Right atrium auricular region (tissue), 2 donors: ENCODE data around the gene SEPTIN5. TPM values are rescaled to one million over a fixed set of nuclear protein-coding genes. Genes with fewer than 3 reads are reported as not detected.

Experiments used
- DNase-seq: peaks from one replicate; pipeline ENCODE4 v3.0.0-alpha.2; 2019; ENCODE audit warnings: low spot score
- H3K27ac ChIP-seq, 2 donors: fragments of 200-600 bp; sonication (generic); 1 replicate in 1 of 2; 2 replicates in 1 of 2; pipeline ENCODE4 v1.5.1; 2016 to 2019
- H3K27me3 ChIP-seq, 2 donors: fragments of 200-600 bp; sonication (generic); one replicate each; pipeline versions ENCODE4 v1.5.1 to v1.6.0; 2017 to 2019
- H3K36me3 ChIP-seq: fragments of 200-600 bp; sonication (generic); one replicate; pipeline ENCODE4 v1.5.1; 2016
- H3K4me1 ChIP-seq, 2 donors: fragments of 200-600 bp; sonication (generic); one replicate each; pipeline versions ENCODE4 v1.5.1 to v1.6.0; 2017 to 2019
- H3K4me3 ChIP-seq, 2 donors: fragments of 200-600 bp; sonication (generic); 1 replicate in 1 of 2; 2 replicates in 1 of 2; pipeline ENCODE4 v1.5.1; 2017 to 2019; ENCODE audit warnings: mild to moderate bottlenecking in 1 of 2, moderate library complexity in 1 of 2
- H3K9me3 ChIP-seq, 2 donors: fragments of 200-600 bp; sonication (generic); one replicate each; pipeline ENCODE4 v1.5.1; 2019
- total RNA-seq, 2 donors: library from RNA; depleted of rRNA; stranded (reverse); fragments of >200 nt; gene quantifications; one replicate each; pipeline ENCODE4 v1.1.0, GENCODE V29; 2016
- TF ChIP-seq, protein P1 (sequence below), 2 donors: fragments of 200-600 bp; sonication (generic); IDR thresholded peaks; one replicate each; pipeline ENCODE4 v1.5.1; 2019; ENCODE audit warnings: antibody characterized with exemption in 2 of 2

The SEPTIN5 gene
- total RNA-seq, 2 donors from 2014 or later, result 162 to 287 TPM

DNA sequence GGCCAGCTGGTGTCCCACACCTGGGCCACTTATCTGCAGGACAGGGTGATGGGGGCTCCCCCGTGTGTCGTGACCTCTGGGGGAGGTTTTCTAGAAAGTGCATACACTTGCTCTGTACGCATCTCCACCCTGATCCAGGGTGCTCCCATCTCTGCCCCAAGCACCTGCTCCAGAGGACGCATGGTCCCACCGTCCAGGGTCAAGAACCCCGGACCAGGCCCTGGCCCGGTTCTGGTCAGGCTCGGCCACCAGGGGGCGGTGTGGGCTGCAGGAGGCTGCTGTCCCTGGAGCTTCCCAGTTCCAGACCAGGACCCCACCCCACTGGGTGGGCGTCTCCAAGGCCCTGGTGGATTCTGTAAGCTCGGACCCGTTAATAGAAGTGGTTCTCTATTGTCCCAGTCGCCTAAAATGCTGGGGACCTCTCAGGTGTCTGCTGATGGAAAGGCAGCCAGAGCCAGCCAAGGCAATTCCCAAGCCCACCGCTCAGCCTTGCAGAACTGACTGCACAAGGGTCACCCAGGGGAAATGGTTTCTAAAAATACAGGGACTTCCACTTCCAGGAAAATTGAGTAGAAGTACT is 34.7 kb upstream of the SEPTIN5 start:
- Histone ChIP-seq H3K27me3 (no peaks in the 10 kb centered on the region), H3K4me1 (peaks cover 0 to 4% of the 10 kb centered on the region in 2 donors), H3K27ac (no peak overlapping the region), H3K9me3 (no peaks in the 10 kb centered on the region), H3K36me3 (no peaks in the 10 kb centered on the region), H3K4me3 (no peak overlapping the region)
- TF ChIP-seq, protein P1, sequence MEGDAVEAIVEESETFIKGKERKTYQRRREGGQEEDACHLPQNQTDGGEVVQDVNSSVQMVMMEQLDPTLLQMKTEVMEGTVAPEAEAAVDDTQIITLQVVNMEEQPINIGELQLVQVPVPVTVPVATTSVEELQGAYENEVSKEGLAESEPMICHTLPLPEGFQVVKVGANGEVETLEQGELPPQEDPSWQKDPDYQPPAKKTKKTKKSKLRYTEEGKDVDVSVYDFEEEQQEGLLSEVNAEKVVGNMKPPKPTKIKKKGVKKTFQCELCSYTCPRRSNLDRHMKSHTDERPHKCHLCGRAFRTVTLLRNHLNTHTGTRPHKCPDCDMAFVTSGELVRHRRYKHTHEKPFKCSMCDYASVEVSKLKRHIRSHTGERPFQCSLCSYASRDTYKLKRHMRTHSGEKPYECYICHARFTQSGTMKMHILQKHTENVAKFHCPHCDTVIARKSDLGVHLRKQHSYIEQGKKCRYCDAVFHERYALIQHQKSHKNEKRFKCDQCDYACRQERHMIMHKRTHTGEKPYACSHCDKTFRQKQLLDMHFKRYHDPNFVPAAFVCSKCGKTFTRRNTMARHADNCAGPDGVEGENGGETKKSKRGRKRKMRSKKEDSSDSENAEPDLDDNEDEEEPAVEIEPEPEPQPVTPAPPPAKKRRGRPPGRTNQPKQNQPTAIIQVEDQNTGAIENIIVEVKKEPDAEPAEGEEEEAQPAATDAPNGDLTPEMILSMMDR (IDR thresholded peaks at IDR 0.05), result peak; percentile 74 to 90
- DNase-seq, result no peak

DNA sequence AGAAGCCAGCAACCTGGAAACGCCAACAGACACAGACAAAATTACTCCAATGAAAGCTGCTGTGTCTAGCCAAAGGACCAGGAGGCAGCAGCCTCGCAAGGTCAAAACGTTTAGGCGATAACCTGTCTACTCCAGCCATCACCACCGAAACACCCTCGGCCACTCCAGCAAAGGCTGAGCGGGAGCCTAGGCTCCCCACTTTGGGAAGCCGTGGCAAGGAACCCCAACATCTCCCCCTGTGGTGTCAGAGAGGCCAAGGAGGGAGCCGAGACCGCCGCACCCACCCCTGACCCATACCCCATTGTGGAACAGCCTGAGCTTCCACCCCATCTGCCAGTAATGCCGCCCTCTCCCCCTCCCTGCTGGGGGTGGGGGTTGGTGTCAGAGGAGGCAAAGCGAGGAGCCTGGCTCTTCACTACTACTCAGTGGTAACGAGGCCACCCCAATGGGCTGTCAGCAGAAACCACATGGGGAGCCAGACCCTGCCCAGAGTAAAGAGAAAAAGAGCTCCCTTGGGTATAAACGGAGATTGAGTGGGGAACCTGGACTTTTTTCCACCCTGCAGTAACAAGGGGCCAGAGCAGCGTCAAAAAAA is 33.9 kb upstream of the SEPTIN5 start:
- no peak overlapping the region for H3K4me3 ChIP-seq
- TF ChIP-seq, protein P1 (IDR thresholded peaks at IDR 0.05), result no peak
- peaks cover 0 to 4% of the 10 kb centered on the region in 2 donors for H3K4me1 ChIP-seq
- no peaks in the 10 kb centered on the region for H3K27me3 ChIP-seq
- no peaks in the 10 kb centered on the region for H3K9me3 ChIP-seq
- no peaks in the 10 kb centered on the region for H3K36me3 ChIP-seq
- no peak for DNase-seq
- H3K27ac ChIP-seq, result no peak overlapping the region

DNA sequence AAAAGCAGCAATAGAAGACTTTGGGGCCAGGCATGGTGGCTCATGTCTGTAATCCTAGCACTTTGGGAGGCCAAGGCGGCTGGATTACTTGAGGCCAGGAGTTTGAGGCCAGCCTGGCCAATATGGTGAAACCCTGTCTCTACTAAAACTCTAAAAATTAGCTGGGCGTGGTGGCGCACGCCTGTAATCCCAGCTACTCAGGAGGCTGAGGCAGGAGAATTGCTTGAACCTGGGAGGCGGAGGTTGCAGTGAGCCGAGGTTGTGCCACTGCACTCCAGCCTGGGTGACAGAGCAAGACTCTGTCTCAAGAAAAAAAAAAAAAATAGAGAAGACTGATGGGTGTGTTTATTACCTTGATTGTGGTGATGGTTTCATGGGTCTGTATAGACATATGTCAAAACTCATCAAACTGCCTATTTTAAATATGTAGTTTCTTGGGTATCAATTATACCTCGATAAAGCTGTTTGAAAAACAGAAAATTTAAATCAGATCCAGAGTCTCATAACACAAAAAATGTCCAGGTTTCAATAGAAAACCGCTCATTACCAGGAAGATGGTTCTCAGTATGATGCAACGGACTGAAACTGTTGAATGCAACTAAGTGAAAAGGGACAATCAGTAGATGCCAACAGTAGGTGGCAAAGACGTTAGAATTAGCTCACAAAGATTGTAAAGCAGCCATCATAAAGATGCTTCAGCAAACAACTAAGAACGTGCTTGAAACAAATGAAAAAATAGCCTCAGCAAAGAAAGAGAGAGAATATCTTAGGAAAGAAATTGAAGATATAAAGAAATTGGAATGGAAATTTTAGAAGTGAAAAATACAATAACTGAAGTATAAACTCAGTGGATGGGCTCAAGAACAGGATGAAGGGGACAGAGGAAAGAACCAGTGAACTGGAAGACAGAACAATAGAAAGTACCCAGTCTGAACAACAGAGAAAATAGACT is 33.1 kb upstream of the SEPTIN5 start:
- H3K27me3 ChIP-seq, result no peaks in the 10 kb centered on the region
- H3K27ac ChIP-seq, result no peak overlapping the region
- H3K4me3 ChIP-seq, result no peak overlapping the region
- no peaks in the 10 kb centered on the region for H3K9me3 ChIP-seq
- peaks cover 0 to 4% of the 10 kb centered on the region in 2 donors for H3K4me1 ChIP-seq
- TF ChIP-seq, protein P1 (IDR thresholded peaks at IDR 0.05), result no peak
- no peak for DNase-seq
- no peaks in the 10 kb centered on the region for H3K36me3 ChIP-seq

DNA sequence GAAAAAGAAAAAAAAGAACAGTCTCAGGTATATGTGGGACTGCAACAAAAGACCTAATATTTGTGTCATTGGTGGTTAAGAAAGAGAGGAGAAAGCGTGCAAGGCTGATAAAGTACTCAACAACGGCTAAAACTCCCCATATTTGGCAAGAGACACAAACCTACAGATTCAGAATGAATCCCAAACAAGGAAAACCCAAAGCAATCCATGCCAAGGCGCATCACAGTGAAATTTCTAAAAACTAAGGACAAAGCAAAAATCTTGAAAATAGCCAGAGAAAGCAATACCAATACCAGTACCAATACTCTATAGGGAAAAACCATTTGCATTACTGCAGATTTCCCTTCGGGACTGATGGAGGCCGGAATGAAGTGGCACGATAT is 32.4 kb upstream of the SEPTIN5 start:
- H3K36me3 ChIP-seq, result no peaks in the 10 kb centered on the region
- no peak overlapping the region for H3K4me3 ChIP-seq
- H3K9me3 ChIP-seq, result no peaks in the 10 kb centered on the region
- no peaks in the 10 kb centered on the region for H3K27me3 ChIP-seq
- H3K4me1 ChIP-seq, result peaks cover 0 to 4% of the 10 kb centered on the region in 2 donors
- no peak for DNase-seq
- TF ChIP-seq, protein P1 (IDR thresholded peaks at IDR 0.05), result no peak
- H3K27ac ChIP-seq, result no peak overlapping the region

DNA sequence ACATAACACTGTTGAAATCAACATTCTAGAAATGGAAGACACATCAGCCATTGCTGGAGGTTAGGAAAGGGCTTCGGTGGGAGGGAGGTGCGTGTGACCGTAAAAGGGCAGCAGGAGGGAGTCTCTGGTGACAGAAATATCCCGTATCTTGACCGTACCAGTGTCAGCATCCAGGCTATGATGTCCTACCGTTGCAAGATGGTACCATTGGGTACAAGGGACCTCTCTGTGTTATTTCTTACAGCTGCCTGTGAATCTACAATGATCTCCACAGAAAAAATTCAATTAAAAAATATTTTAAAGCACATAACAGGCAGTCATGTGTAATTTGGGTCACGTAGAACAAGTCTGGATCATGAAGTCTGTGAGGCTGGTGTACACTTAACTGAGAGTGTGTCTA is 27.4 kb upstream of the SEPTIN5 start:
- TF ChIP-seq, protein P1 (IDR thresholded peaks at IDR 0.05), result no peak
- H3K27ac ChIP-seq, result no peak overlapping the region
- H3K27me3 ChIP-seq, result no peaks in the 10 kb centered on the region
- H3K4me3 ChIP-seq, result no peak overlapping the region
- no peaks in the 10 kb centered on the region for H3K36me3 ChIP-seq
- peaks cover 0 to 4% of the 10 kb centered on the region in 2 donors for H3K4me1 ChIP-seq
- no peak for DNase-seq
- no peaks in the 10 kb centered on the region for H3K9me3 ChIP-seq
